ENCODE data around the gene CDKN2A. TPM values are rescaled to one million over a fixed set of nuclear protein-coding genes. Genes with fewer than 3 reads are reported as not detected.

The CDKN2A gene
- total RNA-seq, 5 donors from 2014 or later (not counting 1 experiment from before 2014, with no cell fraction given), result 3.6 to 9.3 (median 4.6) TPM

GRCh38 chr9:22009506-22009867 lies 15.3 kb upstream of the CDKN2A start:
- Mint-ChIP-seq H3K4me1 (peaks cover 22 to 32% (median 24%) of the 10 kb centered on the region in 3 donors), H3K4me3 (peak overlapping the region; percentile 68 to 85 (median 81)), H3K27ac (no peak overlapping the region), H3K27me3 (peaks cover 52 to 53% of the 10 kb centered on the region in 2 donors), H3K9me3 (no peaks in the 10 kb centered on the region), H3K36me3 (no peaks in the 10 kb centered on the region)
- Histone ChIP-seq H3K4me1 (ENCODE audit: control insufficient read depth in 1 of 2, extremely low read depth in 1 of 2, insufficient read depth in 2 of 2, low read length in 2 of 2) (peaks cover 9 to 24% of the 10 kb centered on the region in 2 experiments), H3K36me3 (ENCODE audit: control insufficient read depth in 2 of 2, extremely low read depth in 1 of 2, insufficient read depth in 1 of 2, low read length in 1 of 2) (no peaks in the 10 kb centered on the region), H3K27me3 (replicated peaks in 1 of 2; ENCODE audit: control insufficient read depth in 2 of 2, extremely low read depth in 1 of 2, insufficient read depth in 2 of 2, low read length in 1 of 2) (peaks cover 25 to 39% of the 10 kb centered on the region in 2 experiments), H3K27ac (ENCODE audit: low read length) (no peak overlapping the region), H3K4me3 (ENCODE audit: control insufficient read depth in 1 of 2, extremely low read depth in 1 of 2, low read length in 1 of 2) (peak overlapping the region; percentile 61 to 77), H3K9me3 (no peaks in the 10 kb centered on the region)
- ChIA-PET CTCF (interaction anchor here (0.7 to 3.4 kb wide), 12 partner anchors 14 to 206 kb away, joined by 3 to 55 read pairs (median 4); partner anchors contain the start of genes CDKN2A (in 1 of the 2) and CDKN2B-AS1 (in 1 of the 2)), POLR2A (interaction anchor here in 1 of 2 donors (0.6 kb wide), 1 partner anchor 396 kb away, joined by 4 read pairs; no protein-coding TSS in a partner anchor)
- DNase-seq (no peak), ATAC-seq (replicated peaks in 1 of 4) (peak in 2 of 4 experiments; percentile 7 to 11)
- WGBS (ENCODE audit: insufficient coverage), result 21% methylated on average over 2 of the region's 6 CpGs

- ChIA-PET POLR2A (interaction anchor here (0.5 to 0.6 kb wide), 2 partner anchors 65 to 397 kb away, joined by 3 to 4 read pairs; no protein-coding TSS in a partner anchor), CTCF (interaction anchor here (0.6 to 3.4 kb wide), 24 partner anchors 13 to 452 kb away, joined by 3 to 55 read pairs (median 4); partner anchors contain the start of genes CDKN2A (in 1 of the 2) and CDKN2B-AS1 (in 1 of the 2))
- Mint-ChIP-seq H3K27me3 (peaks cover 58% of the 10 kb centered on the region in 2 donors), H3K4me3 (peak within 1 kb of the TSS; percentile 68 to 85 (median 81)), H3K27ac (peak within 1 kb of the TSS in 1 of 2 donors; percentile 46), H3K4me1 (peaks cover 22 to 34% (median 26%) of the 10 kb centered on the region in 3 donors), H3K36me3 (no peaks in the 10 kb centered on the region), H3K9me3 (no peaks in the 10 kb centered on the region)
- Histone ChIP-seq H3K9me3 (no peaks in the 10 kb centered on the region), H3K4me1 (ENCODE audit: control insufficient read depth in 1 of 2, extremely low read depth in 1 of 2, insufficient read depth in 2 of 2, low read length in 2 of 2) (peaks cover 9 to 24% of the 10 kb centered on the region in 2 experiments), H3K4me3 (ENCODE audit: control insufficient read depth in 1 of 2, extremely low read depth in 1 of 2, low read length in 1 of 2) (peak within 1 kb of the TSS; percentile 61 to 77), H3K27me3 (replicated peaks in 1 of 2; ENCODE audit: control insufficient read depth in 2 of 2, extremely low read depth in 1 of 2, insufficient read depth in 2 of 2, low read length in 1 of 2) (peaks cover 30 to 39% of the 10 kb centered on the region in 2 experiments), H3K27ac (ENCODE audit: low read length) (no peak within 1 kb of the TSS), H3K36me3 (ENCODE audit: control insufficient read depth in 2 of 2, extremely low read depth in 1 of 2, insufficient read depth in 1 of 2, low read length in 1 of 2) (no peaks in the 10 kb centered on the region)
- peak; percentile 70 to 80 (median 73) for ATAC-seq (replicated peaks in 1 of 4)
- peak in 25 of 35 experiments; percentile 23 to 80 (median 45) for DNase-seq
- WGBS (ENCODE audit: insufficient coverage), result 3% methylated on average over 86 of the region's 86 CpGs
Observed at GRCh38 chr9:22008717-22009505, 14.7 kb upstream of the CDKN2A start, which contains the start of gene CDKN2B. Gene CDKN2B (minus strand): TSS chr9:22009305. CDS start chr9:22008953, 352 bp downstream.

- H3K9me3 Mint-ChIP-seq, result no peaks in the 10 kb centered on the region
- H3K27me3 ChIP-seq (replicated peaks in 1 of 2; ENCODE audit: control insufficient read depth in 2 of 2, extremely low read depth in 1 of 2, insufficient read depth in 2 of 2, low read length in 1 of 2), result peaks cover 30 to 39% of the 10 kb centered on the region in 2 experiments
Observed at GRCh38 chr9:22008384-22008716, 14.2 kb upstream of the CDKN2A start.

GRCh38 chr9:22005702-22006606 lies 11.8 kb upstream of the CDKN2A start:
- ChIA-PET POLR2A (no interaction called here), CTCF (interaction anchor here in 1 of 2 donors (3.4 kb wide), 1 partner anchor 193 kb away, joined by 55 read pairs; no protein-coding TSS in a partner anchor)
- Histone ChIP-seq H3K9me3 (no peaks in the 10 kb centered on the region), H3K4me3 (ENCODE audit: control insufficient read depth in 1 of 2, extremely low read depth in 1 of 2, low read length in 1 of 2) (no peak overlapping the region), H3K4me1 (ENCODE audit: control insufficient read depth in 1 of 2, extremely low read depth in 1 of 2, insufficient read depth in 2 of 2, low read length in 2 of 2) (peaks cover 9 to 24% of the 10 kb centered on the region in 2 experiments), H3K27me3 (replicated peaks in 1 of 2; ENCODE audit: control insufficient read depth in 2 of 2, extremely low read depth in 1 of 2, insufficient read depth in 2 of 2, low read length in 1 of 2) (peaks cover 31 to 33% of the 10 kb centered on the region in 2 experiments), H3K36me3 (ENCODE audit: control insufficient read depth in 2 of 2, extremely low read depth in 1 of 2, insufficient read depth in 1 of 2, low read length in 1 of 2) (no peaks in the 10 kb centered on the region), H3K27ac (ENCODE audit: low read length) (no peak overlapping the region)
- peaks cover 22 to 34% (median 26%) of the 10 kb centered on the region in 3 donors for H3K4me1 Mint-ChIP-seq
- ATAC-seq (replicated peaks in 1 of 4) (no peak), DNase-seq (no peak)
- H3K36me3 Mint-ChIP-seq, result peaks cover 3% of the 10 kb centered on the region
- H3K9me3 Mint-ChIP-seq, result no peaks in the 10 kb centered on the region
- no peak overlapping the region for H3K27ac Mint-ChIP-seq
- peak overlapping the region; percentile 7 to 51 (median 14) for H3K4me3 Mint-ChIP-seq
- 27% methylated on average over 37 of the region's 44 CpGs for WGBS (ENCODE audit: insufficient coverage)
- peaks cover 58 to 67% of the 10 kb centered on the region in 2 donors for H3K27me3 Mint-ChIP-seq

More at GRCh38 chr9:22008384-22008716, 14.2 kb upstream of the CDKN2A start:
- peak overlapping the region; percentile 61 to 77 for H3K4me3 ChIP-seq (ENCODE audit: control insufficient read depth in 1 of 2, extremely low read depth in 1 of 2, low read length in 1 of 2)
- 2% methylated on average over 6 of the region's 8 CpGs for WGBS (ENCODE audit: insufficient coverage)
- CTCF ChIA-PET, result interaction anchor here (0.5 to 3.4 kb wide), 23 partner anchors 13 to 451 kb away, joined by 3 to 55 read pairs (median 4); partner anchors contain the start of genes CDKN2A (in 2 of the 2) and CDKN2B-AS1 (in 2 of the 2)
- no peak for ATAC-seq (replicated peaks in 1 of 4)
- no peak overlapping the region for H3K27ac ChIP-seq (ENCODE audit: low read length)
- H3K4me1 Mint-ChIP-seq, result peaks cover 22 to 34% (median 26%) of the 10 kb centered on the region in 3 donors
- POLR2A ChIA-PET, result interaction anchor here in 1 of 2 donors (0.5 to 0.6 kb wide), 2 partner anchors 65 to 195 kb away, joined by 3 read pairs; no protein-coding TSS in a partner anchor
- H3K36me3 ChIP-seq (ENCODE audit: control insufficient read depth in 2 of 2, extremely low read depth in 1 of 2, insufficient read depth in 1 of 2, low read length in 1 of 2), result no peaks in the 10 kb centered on the region
- H3K36me3 Mint-ChIP-seq, result peaks cover 3% of the 10 kb centered on the region
- H3K9me3 ChIP-seq, result no peaks in the 10 kb centered on the region
- peaks cover 59 to 62% of the 10 kb centered on the region in 2 donors for H3K27me3 Mint-ChIP-seq
- no peak for DNase-seq
- peak overlapping the region; percentile 68 to 85 (median 81) for H3K4me3 Mint-ChIP-seq
- peaks cover 9 to 24% of the 10 kb centered on the region in 2 experiments for H3K4me1 ChIP-seq (ENCODE audit: control insufficient read depth in 1 of 2, extremely low read depth in 1 of 2, insufficient read depth in 2 of 2, low read length in 2 of 2)
- peak overlapping the region in 1 of 2 donors; percentile 46 for H3K27ac Mint-ChIP-seq

- POLR2A ChIA-PET, result no interaction called here
- CTCF ChIA-PET, result no interaction called here
Observed at GRCh38 chr9:22005021-22005701, 11.0 kb upstream of the CDKN2A start.

More at GRCh38 chr9:22005021-22005701, 11.0 kb upstream of the CDKN2A start:
- peaks cover 52 to 62% of the 10 kb centered on the region in 2 donors for H3K27me3 Mint-ChIP-seq
- peaks cover 3% of the 10 kb centered on the region for H3K36me3 Mint-ChIP-seq
- no peaks in the 10 kb centered on the region for H3K9me3 ChIP-seq
- peak overlapping the region; percentile 14 to 51 (median 37) for H3K4me3 Mint-ChIP-seq
- H3K9me3 Mint-ChIP-seq, result no peaks in the 10 kb centered on the region
- 24% methylated on average over 15 of the region's 25 CpGs for WGBS (ENCODE audit: insufficient coverage)
- peaks cover 22 to 30% (median 26%) of the 10 kb centered on the region in 3 donors for H3K4me1 Mint-ChIP-seq
- peak overlapping the region in 1 of 2 donors; percentile 29 for H3K27ac Mint-ChIP-seq
- peaks cover 9 to 24% of the 10 kb centered on the region in 2 experiments for H3K4me1 ChIP-seq (ENCODE audit: control insufficient read depth in 1 of 2, extremely low read depth in 1 of 2, insufficient read depth in 2 of 2, low read length in 2 of 2)
- ATAC-seq (replicated peaks in 1 of 4) (peak in 1 of 4 experiments; percentile 41), DNase-seq (peak in 1 of 35 experiments; percentile 40)
- H3K36me3 ChIP-seq (ENCODE audit: control insufficient read depth in 2 of 2, extremely low read depth in 1 of 2, insufficient read depth in 1 of 2, low read length in 1 of 2), result no peaks in the 10 kb centered on the region
- no peak overlapping the region for H3K4me3 ChIP-seq (ENCODE audit: control insufficient read depth in 1 of 2, extremely low read depth in 1 of 2, low read length in 1 of 2)
- peaks cover 28 to 33% of the 10 kb centered on the region in 2 experiments for H3K27me3 ChIP-seq (replicated peaks in 1 of 2; ENCODE audit: control insufficient read depth in 2 of 2, extremely low read depth in 1 of 2, insufficient read depth in 2 of 2, low read length in 1 of 2)
- H3K27ac ChIP-seq (ENCODE audit: low read length), result no peak overlapping the region

All from T-cell (primary cell).